SK-N-SH (cell line): Measurements from ENCODE around the gene SAMD4A.

Source experiments
- FOXM1 ChIP-seq: IDR thresholded peaks from 2 replicates; pipeline ENCODE4 v1.4.0; 2012; ENCODE audit warnings: low read depth, mild to moderate bottlenecking
- MAX ChIP-seq: IDR thresholded peaks from 2 replicates; pipeline ENCODE4 v1.4.0; 2012; ENCODE audit warnings: low read depth
- TF ChIP-seq, protein P1 (sequence below): IDR thresholded peaks from 2 replicates; pipeline ENCODE4 v1.6.1; 2012; ENCODE audit warnings: mild to moderate bottlenecking, low read depth, low read length, moderate library complexity

GRCh38 chr14:54647378-54647777 lies 80.5 kb downstream of the SAMD4A start:
- TF ChIP-seq, protein P1, sequence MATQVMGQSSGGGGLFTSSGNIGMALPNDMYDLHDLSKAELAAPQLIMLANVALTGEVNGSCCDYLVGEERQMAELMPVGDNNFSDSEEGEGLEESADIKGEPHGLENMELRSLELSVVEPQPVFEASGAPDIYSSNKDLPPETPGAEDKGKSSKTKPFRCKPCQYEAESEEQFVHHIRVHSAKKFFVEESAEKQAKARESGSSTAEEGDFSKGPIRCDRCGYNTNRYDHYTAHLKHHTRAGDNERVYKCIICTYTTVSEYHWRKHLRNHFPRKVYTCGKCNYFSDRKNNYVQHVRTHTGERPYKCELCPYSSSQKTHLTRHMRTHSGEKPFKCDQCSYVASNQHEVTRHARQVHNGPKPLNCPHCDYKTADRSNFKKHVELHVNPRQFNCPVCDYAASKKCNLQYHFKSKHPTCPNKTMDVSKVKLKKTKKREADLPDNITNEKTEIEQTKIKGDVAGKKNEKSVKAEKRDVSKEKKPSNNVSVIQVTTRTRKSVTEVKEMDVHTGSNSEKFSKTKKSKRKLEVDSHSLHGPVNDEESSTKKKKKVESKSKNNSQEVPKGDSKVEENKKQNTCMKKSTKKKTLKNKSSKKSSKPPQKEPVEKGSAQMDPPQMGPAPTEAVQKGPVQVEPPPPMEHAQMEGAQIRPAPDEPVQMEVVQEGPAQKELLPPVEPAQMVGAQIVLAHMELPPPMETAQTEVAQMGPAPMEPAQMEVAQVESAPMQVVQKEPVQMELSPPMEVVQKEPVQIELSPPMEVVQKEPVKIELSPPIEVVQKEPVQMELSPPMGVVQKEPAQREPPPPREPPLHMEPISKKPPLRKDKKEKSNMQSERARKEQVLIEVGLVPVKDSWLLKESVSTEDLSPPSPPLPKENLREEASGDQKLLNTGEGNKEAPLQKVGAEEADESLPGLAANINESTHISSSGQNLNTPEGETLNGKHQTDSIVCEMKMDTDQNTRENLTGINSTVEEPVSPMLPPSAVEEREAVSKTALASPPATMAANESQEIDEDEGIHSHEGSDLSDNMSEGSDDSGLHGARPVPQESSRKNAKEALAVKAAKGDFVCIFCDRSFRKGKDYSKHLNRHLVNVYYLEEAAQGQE: no peak
- TF ChIP-seq MAX (no peak), FOXM1 (no peak)
